Nephron progenitor cell (in vitro differentiated cells): Measurements from ENCODE around the gene BRPF1.

ENCODE experiments used
- DNase-seq: peaks from one replicate; pipeline ENCODE4 v3.0.0; 2021
- H3K27ac Mint-ChIP-seq: 2 replicates; pipeline ENCODE4 v1.8.0; 2021; ENCODE audit warnings: mild to moderate bottlenecking, moderate library complexity, mixed read lengths
- H3K27me3 Mint-ChIP-seq: 2 replicates; pipeline ENCODE4 v1.8.0; 2021; ENCODE audit warnings: mild to moderate bottlenecking, low read depth, mixed read lengths; ENCODE audit not compliant: poor library complexity
- H3K36me3 Mint-ChIP-seq: 2 replicates; pipeline ENCODE4 v1.8.0; 2021; ENCODE audit warnings: low read depth, mixed read lengths
- H3K4me1 Mint-ChIP-seq: 2 replicates; pipeline ENCODE4 v1.8.0; 2021; ENCODE audit warnings: mixed read lengths
- H3K4me3 Mint-ChIP-seq: 2 replicates; pipeline ENCODE4 v1.8.0; 2021; ENCODE audit warnings: mild to moderate bottlenecking, moderate library complexity, mixed read lengths
- H3K9me3 Mint-ChIP-seq: 2 replicates; pipeline ENCODE4 v1.8.0; 2021; ENCODE audit warnings: mild to moderate bottlenecking, moderate library complexity, mixed read lengths
- TF ChIP-seq, protein P1 (sequence below): fragments of 200-600 bp; sonication (generic); IDR thresholded peaks from 2 replicates; pipeline ENCODE4 v1.5.0; 2021; ENCODE audit warnings: antibody characterized with exemption

Gene BRPF1

DNA sequence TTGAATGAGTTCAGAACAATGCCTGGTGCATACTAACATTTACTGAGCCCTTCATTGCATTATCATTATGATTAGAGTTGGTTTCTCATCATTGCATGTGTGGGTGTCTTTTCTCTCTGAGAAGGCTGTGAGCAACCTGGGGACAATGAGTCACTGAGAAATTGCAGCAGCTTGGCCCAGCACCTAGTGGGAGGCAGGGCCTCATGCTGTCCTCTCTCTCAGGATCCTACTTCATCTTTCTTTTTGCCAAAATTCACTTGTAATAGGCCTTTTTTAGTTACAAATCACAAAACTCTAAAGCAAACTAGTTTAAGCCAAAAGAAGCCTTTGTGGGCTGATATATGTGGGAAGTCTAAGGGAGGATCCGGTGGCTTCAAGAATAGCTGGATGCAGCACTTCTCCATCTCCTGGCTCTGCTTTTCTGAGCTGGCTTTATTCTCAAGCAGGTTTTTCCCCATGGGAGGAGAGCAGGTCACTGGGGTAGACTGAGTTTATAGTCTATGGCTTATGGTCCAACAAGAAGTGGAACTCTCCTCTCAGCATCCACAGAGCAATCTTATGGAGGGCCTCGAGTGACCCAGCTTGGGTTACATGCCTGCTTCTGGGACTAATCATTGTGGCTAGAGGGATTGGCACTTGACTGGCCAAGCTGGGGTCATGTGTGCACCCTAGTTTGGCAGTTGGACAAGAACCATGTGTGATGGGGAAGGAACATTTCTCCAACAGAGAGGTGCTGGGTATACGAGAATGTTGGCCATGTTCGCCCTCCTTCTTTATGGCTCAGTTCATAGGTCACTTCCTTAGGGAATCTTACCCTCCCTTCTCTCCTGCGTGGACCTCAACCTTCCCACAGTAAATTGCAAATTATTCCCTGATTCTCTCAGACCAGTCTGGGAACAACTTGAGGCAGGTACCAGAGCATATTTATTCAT is 46.9 kb downstream of the BRPF1 start:
- H3K36me3 Mint-ChIP-seq: peaks cover 24% of the 10 kb centered on the region
- H3K9me3 Mint-ChIP-seq: no peaks in the 10 kb centered on the region
- peaks cover 12% of the 10 kb centered on the region for H3K4me1 Mint-ChIP-seq
- no peak for DNase-seq
- TF ChIP-seq, protein P1, sequence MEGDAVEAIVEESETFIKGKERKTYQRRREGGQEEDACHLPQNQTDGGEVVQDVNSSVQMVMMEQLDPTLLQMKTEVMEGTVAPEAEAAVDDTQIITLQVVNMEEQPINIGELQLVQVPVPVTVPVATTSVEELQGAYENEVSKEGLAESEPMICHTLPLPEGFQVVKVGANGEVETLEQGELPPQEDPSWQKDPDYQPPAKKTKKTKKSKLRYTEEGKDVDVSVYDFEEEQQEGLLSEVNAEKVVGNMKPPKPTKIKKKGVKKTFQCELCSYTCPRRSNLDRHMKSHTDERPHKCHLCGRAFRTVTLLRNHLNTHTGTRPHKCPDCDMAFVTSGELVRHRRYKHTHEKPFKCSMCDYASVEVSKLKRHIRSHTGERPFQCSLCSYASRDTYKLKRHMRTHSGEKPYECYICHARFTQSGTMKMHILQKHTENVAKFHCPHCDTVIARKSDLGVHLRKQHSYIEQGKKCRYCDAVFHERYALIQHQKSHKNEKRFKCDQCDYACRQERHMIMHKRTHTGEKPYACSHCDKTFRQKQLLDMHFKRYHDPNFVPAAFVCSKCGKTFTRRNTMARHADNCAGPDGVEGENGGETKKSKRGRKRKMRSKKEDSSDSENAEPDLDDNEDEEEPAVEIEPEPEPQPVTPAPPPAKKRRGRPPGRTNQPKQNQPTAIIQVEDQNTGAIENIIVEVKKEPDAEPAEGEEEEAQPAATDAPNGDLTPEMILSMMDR: no peak
- H3K4me3 Mint-ChIP-seq: no peak overlapping the region
- H3K27me3 Mint-ChIP-seq: no peaks in the 10 kb centered on the region
- H3K27ac Mint-ChIP-seq: peak overlapping the region; percentile 57

- Mint-ChIP-seq H3K27ac (peak overlapping the region; percentile 57), H3K4me1 (peaks cover 12% of the 10 kb centered on the region), H3K9me3 (no peaks in the 10 kb centered on the region), H3K36me3 (peaks cover 29% of the 10 kb centered on the region), H3K27me3 (no peaks in the 10 kb centered on the region), H3K4me3 (no peak overlapping the region)
- no peak for DNase-seq
- TF ChIP-seq, protein P1: no peak
These were observed 47.6 kb downstream of the BRPF1 start for GRCh38 chr3:9779075-9779593.

- H3K27me3 Mint-ChIP-seq: no peaks in the 10 kb centered on the region
- no peak overlapping the region for H3K4me3 Mint-ChIP-seq
- TF ChIP-seq, protein P1: no peak
- no peaks in the 10 kb centered on the region for H3K9me3 Mint-ChIP-seq
- H3K27ac Mint-ChIP-seq: no peak overlapping the region
- H3K4me1 Mint-ChIP-seq: peaks cover 12% of the 10 kb centered on the region
- no peak for DNase-seq
- peaks cover 37% of the 10 kb centered on the region for H3K36me3 Mint-ChIP-seq
These were observed 48.4 kb downstream of the BRPF1 start for GRCh38 chr3:9779721-9780457.

DNA sequence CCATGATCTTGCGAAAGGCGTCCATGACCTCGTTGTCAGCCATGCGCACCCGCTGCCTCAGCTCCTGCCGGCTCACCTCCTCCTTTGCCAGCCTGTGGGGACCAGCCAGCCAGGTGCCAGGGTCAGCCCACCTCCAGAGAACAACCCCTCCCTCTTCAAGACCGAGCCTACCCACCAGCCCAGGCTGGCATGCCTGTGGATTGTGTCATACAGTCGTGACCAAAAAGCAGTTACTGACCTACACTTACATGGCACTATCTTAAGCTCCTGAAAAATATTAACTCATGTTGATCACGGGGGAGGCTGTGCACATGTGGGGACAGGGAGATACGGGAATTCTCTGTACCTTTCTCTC is 48.9 kb downstream of the BRPF1 start:
- H3K27ac Mint-ChIP-seq: no peak overlapping the region

GRCh38 chr3:9780910-9781309 is 49.4 kb downstream of the BRPF1 start:
- Mint-ChIP-seq H3K9me3 (no peaks in the 10 kb centered on the region), H3K27me3 (no peaks in the 10 kb centered on the region), H3K4me1 (peaks cover 12% of the 10 kb centered on the region), H3K36me3 (peaks cover 46% of the 10 kb centered on the region), H3K4me3 (no peak overlapping the region), H3K27ac (no peak overlapping the region)
- TF ChIP-seq, protein P1: no peak
- DNase-seq: no peak

More for the DNA sequence above, 48.9 kb downstream of the BRPF1 start:
- peaks cover 12% of the 10 kb centered on the region for H3K4me1 Mint-ChIP-seq
- DNase-seq: no peak
- H3K27me3 Mint-ChIP-seq: no peaks in the 10 kb centered on the region
- no peak overlapping the region for H3K4me3 Mint-ChIP-seq
- TF ChIP-seq, protein P1: no peak
- no peaks in the 10 kb centered on the region for H3K9me3 Mint-ChIP-seq
- H3K36me3 Mint-ChIP-seq: peaks cover 42% of the 10 kb centered on the region
